Tibial nerve (tissue), 4 donors: ENCODE data around the gene LMOD3.

Experiments used
- CTCF ChIP-seq, 5 experiments: fragments of 200-600 bp in 3 of 5; fragments of 450-650 bp in 2 of 5; sonication (generic) in 3 of 5; IDR thresholded peaks; one replicate each; pipeline ENCODE4 v1.5.1; 2016 to 2019; ENCODE audit warnings: antibody characterized with exemption in 5 of 5, mild to moderate bottlenecking in 3 of 5, moderate library complexity in 2 of 5
- EP300 ChIP-seq, 2 donors: sonication (generic); formaldehyde crosslinking; IDR thresholded peaks; one replicate each; pipeline ENCODE4 v1.6.1; 2017; ENCODE audit warnings: antibody characterized with exemption in 2 of 2, mild to moderate bottlenecking in 1 of 2

DNA sequence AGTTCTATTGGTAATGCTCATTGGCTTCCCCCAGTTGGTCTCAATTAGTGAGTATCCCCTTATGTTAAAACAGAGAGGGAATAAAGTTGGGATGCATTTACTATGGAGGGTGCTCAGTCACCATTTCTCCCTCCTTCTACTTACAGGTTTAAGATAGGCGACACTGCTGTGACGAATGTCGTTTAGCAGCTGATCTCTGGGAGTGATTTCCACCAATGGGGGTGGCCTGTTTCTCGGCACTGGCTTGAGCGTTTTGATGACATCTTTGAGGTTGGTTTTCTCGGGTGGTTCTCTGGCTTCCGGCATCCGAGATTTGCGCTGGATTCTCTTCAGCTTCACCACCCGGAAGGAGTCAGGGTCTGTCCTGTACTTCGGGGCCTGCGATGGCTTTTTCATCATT, 3.8 kb downstream of the LMOD3 start:
- no peak for TF ChIP-seq CTCF (IDR thresholded peaks at IDR 0.05)
- TF ChIP-seq EP300 (IDR thresholded peaks at IDR 0.05): no peak
